A549 (cell line): ENCODE data around the gene BANF1. TPM values are rescaled to one million over a fixed set of nuclear protein-coding genes. Genes with fewer than 3 reads are reported as not detected.

Experiments used
- ATAC-seq, 2 experiments: fragments of 200-7000 bp in 1 of 2; fragments of >200 bp in 1 of 2; cut with Nextera tagmentation in 1 of 2; cut with Tn5 transposase in 1 of 2; 3 replicates each; pipeline versions ENCODE4 v1.8.0 to v1.9.1; 2018 to 2020; ENCODE audit warnings: mild to moderate bottlenecking in 1 of 2, moderate library complexity in 1 of 2
- CTCF ChIA-PET: fragments of 300-600 bp; sonication (Branson Sonifier 250); formaldehyde crosslinking; extraction: SDS; loops from one replicate; lab custom pipeline; 2021; ENCODE audit warnings: antibody characterized with exemption, inconsistent platforms; lab: Yijun Ruan, JAX
- POLR2A ChIA-PET: fragments of 350-600 bp; formaldehyde crosslinking; extraction: SDS; loops from one replicate; lab custom pipeline; 2021; ENCODE audit warnings: antibody characterized with exemption, inconsistent platforms; lab: Yijun Ruan, JAX
- DNase-seq, 2 experiments: peaks; one replicate each; pipeline versions ENCODE4 v3.0.0 to v3.0.0-alpha.2; 2011 to 2016; ENCODE audit warnings: low read depth in 1 of 2, low spot score in 1 of 2
- FAIRE-seq: peaks from 2 replicates; lab custom pipeline; 2011; peaks lifted over from hg19 to GRCh38; lab: Jason Lieb, UNC
- H3K27ac ChIP-seq, 2 experiments: fragments of >200 bp; sonication (Bioruptor Twin); formaldehyde crosslinking; 3 replicates each; pipeline ENCODE4 v1.5.1; 2016 to 2017
- H3K4me1 ChIP-seq: fragments of >200 bp; sonication (Bioruptor Twin); formaldehyde crosslinking; 3 replicates; pipeline ENCODE4 v1.6.1; 2016
- H3K4me2 ChIP-seq: fragments of >200 bp; sonication (Bioruptor Twin); formaldehyde crosslinking; 3 replicates; pipeline ENCODE4 v1.6.1; 2016
- H3K4me3 ChIP-seq: fragments of >200 bp; sonication (Bioruptor Twin); formaldehyde crosslinking; 3 replicates; pipeline ENCODE4 v1.5.1; 2016
- H3K9me3 ChIP-seq: fragments of >200 bp; sonication (Bioruptor Twin); formaldehyde crosslinking; 3 replicates; pipeline ENCODE4 v1.6.1; 2016
- BCL3 ChIP-seq: fragments of >200 bp; sonication (Bioruptor Twin); formaldehyde crosslinking; IDR thresholded peaks from 3 replicates; pipeline ENCODE4 v1.6.1; 2016
- BHLHE40 ChIP-seq: IDR thresholded peaks from 2 replicates; pipeline ENCODE4 v1.6.1; 2012; ENCODE audit warnings: low read depth, low read length, inconsistent platforms
- CBX2 ChIP-seq: fragments of 200-600 bp; sonication (generic); IDR thresholded peaks from 2 replicates; pipeline ENCODE4 v1.6.1; 2016; ENCODE audit warnings: low read depth, mild to moderate bottlenecking, borderline replicate concordance
- CEBPB ChIP-seq, 2 experiments: fragments of >200 bp in 1 of 2; sonication (Bioruptor Twin) in 1 of 2; formaldehyde crosslinking in 1 of 2; IDR thresholded peaks; 2 replicates each; pipeline ENCODE4 v1.6.1; 2012 to 2016
- CHD4 ChIP-seq: fragments of 200-600 bp; sonication (generic); IDR thresholded peaks from 2 replicates; pipeline ENCODE4 v1.6.1; 2016; ENCODE audit warnings: antibody characterized with exemption, mild to moderate bottlenecking, borderline replicate concordance
- E2F6 ChIP-seq: IDR thresholded peaks from 2 replicates; pipeline ENCODE4 v1.6.1; 2012; ENCODE audit warnings: low read depth, borderline replicate concordance
- EHF ChIP-seq: fragments of 250-450 bp; sonication (Bioruptor Pico); IDR thresholded peaks from 2 replicates; pipeline ENCODE4 v1.5.0; 2020; ENCODE audit warnings: mild to moderate bottlenecking
- EHMT2 ChIP-seq: fragments of 200-600 bp; sonication (generic); IDR thresholded peaks from 2 replicates; pipeline ENCODE4 v1.6.1; 2016; ENCODE audit warnings: antibody characterized with exemption, low read depth, mild to moderate bottlenecking, moderate library complexity
- EP300 ChIP-seq, 2 experiments: fragments of >200 bp; sonication (Bioruptor Twin); formaldehyde crosslinking; IDR thresholded peaks; 2 replicates in 1 of 2; 3 replicates in 1 of 2; pipeline ENCODE4 v1.6.1; 2016 to 2017
- ESRRA ChIP-seq: fragments of 150-350 bp; IDR thresholded peaks from 2 replicates; pipeline ENCODE4 v1.6.1; 2014; ENCODE audit warnings: mild to moderate bottlenecking, low read length, borderline replicate concordance
- HOXB5 ChIP-seq: fragments of 250-450 bp; sonication (Bioruptor Pico); IDR thresholded peaks from 2 replicates; pipeline ENCODE4 v1.5.0; 2020; ENCODE audit warnings: mild to moderate bottlenecking, moderate library complexity
- JUNB ChIP-seq: fragments of >200 bp; sonication (Bioruptor Twin); formaldehyde crosslinking; IDR thresholded peaks from 2 replicates; pipeline ENCODE4 v1.6.1; 2016
- MYC ChIP-seq: IDR thresholded peaks from 2 replicates; pipeline ENCODE4 v1.6.1; 2012; ENCODE audit warnings: mild to moderate bottlenecking, inconsistent platforms, low read length, improper control_type of control experiment, borderline replicate concordance
- POLR2AphosphoS2 ChIP-seq: conservative IDR thresholded peaks from 2 replicates; pipeline ENCODE4 v1.6.1; 2012; ENCODE audit warnings: low read length, improper control_type of control experiment, inconsistent platforms
- RAD21 ChIP-seq, 2 experiments: fragments of >200 bp in 1 of 2; sonication (Bioruptor Twin) in 1 of 2; formaldehyde crosslinking in 1 of 2; IDR thresholded peaks in 1 of 2; conservative IDR thresholded peaks in 1 of 2; 2 replicates in 1 of 2; 3 replicates in 1 of 2; pipeline ENCODE4 v1.6.1; 2012 to 2018; ENCODE audit warnings: inconsistent platforms in 1 of 2
- RARB ChIP-seq: fragments of 250-450 bp; sonication (Bioruptor Pico); IDR thresholded peaks from 2 replicates; pipeline ENCODE4 v1.8.0; 2021; ENCODE audit warnings: mild to moderate bottlenecking, moderate library complexity
- REST ChIP-seq: fragments of 200-600 bp; sonication (generic); IDR thresholded peaks from 2 replicates; pipeline ENCODE4 v1.6.1; 2016; ENCODE audit warnings: antibody characterized with exemption, mild to moderate bottlenecking, moderate library complexity
- RFX5 ChIP-seq: fragments of 450-650 bp; IDR thresholded peaks from 2 replicates; pipeline ENCODE4 v1.7.1; 2014; ENCODE audit warnings: antibody characterized with exemption, mild to moderate bottlenecking, moderate library complexity
- RNF2 ChIP-seq: fragments of 200-600 bp; sonication (generic); IDR thresholded peaks from 2 replicates; pipeline ENCODE4 v1.6.1; 2016; ENCODE audit warnings: low read depth, mild to moderate bottlenecking, antibody characterized with exemption, moderate library complexity, borderline replicate concordance
- SMC3 ChIP-seq: fragments of >200 bp; sonication (Bioruptor Twin); formaldehyde crosslinking; IDR thresholded peaks from 3 replicates; pipeline ENCODE4 v1.6.1; 2018; ENCODE audit warnings: inconsistent platforms
- TP53 ChIP-seq: fragments of 250-450 bp; sonication (Bioruptor Pico); IDR thresholded peaks from 2 replicates; pipeline ENCODE4 v1.5.0; 2021; ENCODE audit warnings: mild to moderate bottlenecking, moderate library complexity
- ZNF302 ChIP-seq: fragments of 250-450 bp; sonication (Bioruptor Pico); IDR thresholded peaks from 2 replicates; pipeline ENCODE4 v1.9.0; 2021; ENCODE audit warnings: inconsistent platforms, mild to moderate bottlenecking, moderate library complexity
- WGBS: methylation state at CpG from one replicate; pipeline ENCODE4 v1.1.6; 2017; ENCODE audit errors: missing lambda C conversion rate; 5-methylcytosine and 5-hydroxymethylcytosine counted together
- polyA plus RNA-seq, 4 experiments: library from polyadenylated mRNA; depleted of rRNA in 3 of 4; stranded (reverse); fragments of >200 nt; fragmentation: RNase III in 1 of 4; extraction: RNeasy Plus Mini Kit Qiagen cat#74134 plus additional on column Dnase treatment in 1 of 4; gene quantifications; 2 replicates in 3 of 4; 3 replicates in 1 of 4; pipeline ENCODE4 v1.2.3, GENCODE V29; 2011 to 2017
- TF ChIP-seq, protein P1 (sequence below): IDR thresholded peaks from 2 replicates; pipeline ENCODE4 v1.6.1; 2012
- TF ChIP-seq, protein P2 (sequence below): fragments of 150-350 bp; IDR thresholded peaks from 2 replicates; pipeline ENCODE4 v1.6.1; 2014; ENCODE audit warnings: low read depth, mild to moderate bottlenecking, low read length

The BANF1 gene
- polyA plus RNA-seq, 2 of the 4 experiments (the other 2 are of a cell fraction): 309 to 399 TPM

GRCh38 chr11:66006891-66007176 is 4.5 kb downstream of the BANF1 start:
- Histone ChIP-seq H3K27ac (no peak overlapping the region), H3K9me3 (no peaks in the 10 kb centered on the region), H3K4me1 (peaks cover 10% of the 10 kb centered on the region; the same call in 2 of the 3 replicates), H3K4me3 (no peak overlapping the region), H3K4me2 (no peak overlapping the region)
- ATAC-seq (no peak), FAIRE-seq (no peak), DNase-seq (no peak)
- POLR2A ChIA-PET: no interaction called here
- WGBS: 66% methylated on average over 4 of the region's 4 CpGs
- CTCF ChIA-PET: interaction anchor here (1.0 to 11.6 kb wide), 5 partner anchors 8 to 61 kb away, joined by 3 to 121 read pairs (median 5); no protein-coding TSS in a partner anchor
- TF ChIP-seq ESRRA (no peak), CBX2 (no peak), BCL3 (no peak), TP53 (CRISPR knock-in tag) (no peak), CHD4 (no peak), RFX5 (no peak), EHMT2 (no peak), MYC (no peak)
- TF ChIP-seq, protein P1, sequence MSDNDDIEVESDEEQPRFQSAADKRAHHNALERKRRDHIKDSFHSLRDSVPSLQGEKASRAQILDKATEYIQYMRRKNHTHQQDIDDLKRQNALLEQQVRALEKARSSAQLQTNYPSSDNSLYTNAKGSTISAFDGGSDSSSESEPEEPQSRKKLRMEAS: no peak

DNA sequence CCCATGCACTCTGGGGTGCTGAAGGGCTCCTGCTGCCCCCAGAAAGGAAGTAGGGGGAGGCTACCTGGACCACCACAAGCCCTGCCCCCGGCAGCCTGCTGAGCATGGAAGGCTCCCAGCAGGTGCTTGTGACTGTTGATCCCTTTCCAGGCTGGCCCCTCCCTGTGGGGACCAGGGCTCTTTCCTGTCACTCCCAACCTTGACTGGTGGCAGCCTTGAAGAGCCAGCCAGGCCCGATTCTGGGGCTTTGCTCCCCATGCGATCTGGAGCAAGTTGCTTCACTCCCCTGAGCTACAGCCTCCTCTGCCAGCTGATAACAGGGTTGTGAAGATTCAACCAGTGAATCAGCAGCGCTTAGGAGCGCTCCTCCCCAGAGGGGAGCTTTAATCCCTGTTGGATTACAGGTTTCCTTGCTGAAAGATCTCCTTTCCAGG is 4.9 kb downstream of the BANF1 start:
- ChIA-PET CTCF (interaction anchor here (1.0 to 11.6 kb wide), 5 partner anchors 9 to 61 kb away, joined by 3 to 121 read pairs (median 5); no protein-coding TSS in a partner anchor), POLR2A (interaction anchor here (0.6 kb wide), 1 partner anchor 8 kb away, joined by 3 read pairs; no protein-coding TSS in a partner anchor)
- peaks cover 10% of the 10 kb centered on the region; the same call in 2 of the 3 replicates for H3K4me1 ChIP-seq
- H3K4me3 ChIP-seq: no peak overlapping the region
- no peaks in the 10 kb centered on the region for H3K9me3 ChIP-seq
- H3K27ac ChIP-seq: no peak overlapping the region
- DNase-seq: no peak
- peak; percentile 11 to 20; a peak in 4 of 6 replicates for ATAC-seq
- WGBS: 61% methylated on average over 4 of the region's 5 CpGs
- FAIRE-seq: no peak
- TF ChIP-seq POLR2AphosphoS2: no peak
- TF ChIP-seq CEBPB (IDR thresholded peaks at IDR 0.05): no peak
- TF ChIP-seq, protein P2, sequence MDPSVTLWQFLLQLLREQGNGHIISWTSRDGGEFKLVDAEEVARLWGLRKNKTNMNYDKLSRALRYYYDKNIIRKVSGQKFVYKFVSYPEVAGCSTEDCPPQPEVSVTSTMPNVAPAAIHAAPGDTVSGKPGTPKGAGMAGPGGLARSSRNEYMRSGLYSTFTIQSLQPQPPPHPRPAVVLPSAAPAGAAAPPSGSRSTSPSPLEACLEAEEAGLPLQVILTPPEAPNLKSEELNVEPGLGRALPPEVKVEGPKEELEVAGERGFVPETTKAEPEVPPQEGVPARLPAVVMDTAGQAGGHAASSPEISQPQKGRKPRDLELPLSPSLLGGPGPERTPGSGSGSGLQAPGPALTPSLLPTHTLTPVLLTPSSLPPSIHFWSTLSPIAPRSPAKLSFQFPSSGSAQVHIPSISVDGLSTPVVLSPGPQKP: no peak
- no peak for TF ChIP-seq E2F6
- no peak for TF ChIP-seq EHF (CRISPR knock-in tag)
- TF ChIP-seq BHLHE40: no peak
- no peak for TF ChIP-seq RAD21 (conservative IDR thresholded peaks at IDR 0.05 in 1 of 2, IDR thresholded peaks at IDR 0.05 in 1 of 2)
- TF ChIP-seq RARB: no peak
- TF ChIP-seq REST: no peak
- TF ChIP-seq JUNB: no peak
- TF ChIP-seq EP300 (IDR thresholded peaks at IDR 0.05): no peak
- TF ChIP-seq HOXB5 (CRISPR knock-in tag): no peak
- TF ChIP-seq ZNF302 (CRISPR knock-in tag): no peak
- no peak for TF ChIP-seq RNF2
- no peak for TF ChIP-seq SMC3
- H3K4me2 ChIP-seq: no peak overlapping the region
